Measurements from ENCODE around the gene UPF2. TPM values are rescaled to one million over a fixed set of nuclear protein-coding genes. Genes with fewer than 3 reads are reported as not detected.

UPF2 gene
- total and polyA plus RNA-seq, 2 of the 13 experiments (the other 11 are each of a cell fraction or from before 2014, with no cell fraction given) = 6.2 to 14.5 TPM

DNA sequence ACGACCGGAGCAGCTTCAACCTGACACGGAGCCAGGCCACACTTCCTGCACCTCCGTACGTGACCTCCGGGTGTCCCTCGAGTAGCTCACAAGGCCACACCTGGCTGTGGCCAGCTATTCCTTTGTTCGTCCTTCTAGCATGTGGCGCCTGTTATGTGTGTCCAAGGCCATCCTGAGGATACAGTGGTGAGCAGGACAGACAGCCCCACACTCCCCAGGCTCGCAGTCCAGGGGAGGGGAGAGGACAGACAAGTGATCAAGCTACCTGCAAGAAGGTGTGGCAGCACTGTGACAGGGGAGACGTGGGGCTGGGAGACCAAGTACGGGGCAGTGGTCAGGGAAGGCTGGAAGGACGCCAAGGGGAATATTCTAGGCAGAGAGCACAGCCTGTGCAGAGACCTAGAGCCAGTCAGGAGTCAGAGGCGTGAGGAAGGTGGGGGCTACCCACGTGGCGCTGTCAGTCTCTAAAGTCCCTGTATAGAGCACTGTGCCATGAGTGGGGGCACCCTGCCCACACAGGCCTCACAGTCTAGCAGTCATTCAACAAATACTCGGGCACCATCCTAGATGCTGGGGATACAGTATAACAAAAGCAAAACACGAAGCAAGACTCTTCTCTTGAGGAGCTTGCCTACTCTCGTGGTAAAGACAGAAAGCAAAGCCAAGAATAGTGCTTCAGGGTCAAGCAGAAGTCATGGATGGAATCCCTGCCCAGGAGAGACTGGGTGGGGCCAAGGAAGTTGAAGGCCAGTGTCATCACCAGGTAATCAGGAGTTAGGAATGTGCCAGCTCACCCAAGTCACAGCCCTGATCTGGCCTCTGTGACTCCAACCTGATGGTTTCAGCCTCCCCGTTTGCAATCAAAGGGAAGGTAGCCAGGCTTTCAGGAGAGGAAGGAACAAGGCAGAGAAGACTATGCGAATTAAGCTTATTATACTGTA is 160.9 kb downstream of the UPF2 start (continued):
- TF ChIP-seq ZNF124 (CRISPR knock-in tag; IDR thresholded peaks at IDR 0.05) = no peak
- no peak for TF ChIP-seq NFYB (CRISPR knock-in tag; IDR thresholded peaks at IDR 0.05)
- TF ChIP-seq, protein P1, sequence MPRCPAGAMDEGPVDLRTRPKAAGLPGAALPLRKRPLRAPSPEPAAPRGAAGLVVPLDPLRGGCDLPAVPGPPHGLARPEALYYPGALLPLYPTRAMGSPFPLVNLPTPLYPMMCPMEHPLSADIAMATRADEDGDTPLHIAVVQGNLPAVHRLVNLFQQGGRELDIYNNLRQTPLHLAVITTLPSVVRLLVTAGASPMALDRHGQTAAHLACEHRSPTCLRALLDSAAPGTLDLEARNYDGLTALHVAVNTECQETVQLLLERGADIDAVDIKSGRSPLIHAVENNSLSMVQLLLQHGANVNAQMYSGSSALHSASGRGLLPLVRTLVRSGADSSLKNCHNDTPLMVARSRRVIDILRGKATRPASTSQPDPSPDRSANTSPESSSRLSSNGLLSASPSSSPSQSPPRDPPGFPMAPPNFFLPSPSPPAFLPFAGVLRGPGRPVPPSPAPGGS (CRISPR knock-in tag; IDR thresholded peaks at IDR 0.05) = no peak
- no peak for TF ChIP-seq ZNF749 (CRISPR knock-in tag; IDR thresholded peaks at IDR 0.05; ENCODE audit: borderline replicate concordance)
- no peak for TF ChIP-seq TBP (CRISPR knock-in tag; IDR thresholded peaks at IDR 0.05)
- TF ChIP-seq, protein P2, sequence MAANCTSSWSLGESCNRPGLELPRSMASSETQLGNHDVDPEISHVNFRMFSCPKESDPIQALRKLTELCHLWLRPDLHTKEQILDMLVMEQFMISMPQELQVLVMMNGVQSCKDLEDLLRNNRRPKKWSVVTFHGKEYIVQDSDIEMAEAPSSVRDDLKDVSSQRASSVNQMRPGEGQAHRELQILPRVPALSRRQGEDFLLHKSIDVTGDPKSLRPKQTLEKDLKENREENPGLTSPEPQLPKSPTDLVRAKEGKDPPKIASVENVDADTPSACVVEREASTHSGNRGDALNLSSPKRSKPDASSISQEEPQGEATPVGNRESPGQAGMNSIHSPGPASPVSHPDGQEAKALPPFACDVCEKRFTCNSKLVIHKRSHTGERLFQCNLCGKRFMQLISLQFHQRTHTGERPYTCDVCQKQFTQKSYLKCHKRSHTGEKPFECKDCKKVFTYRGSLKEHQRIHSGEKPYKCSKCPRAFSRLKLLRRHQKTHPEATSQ (CRISPR knock-in tag; IDR thresholded peaks at IDR 0.05; ENCODE audit: borderline replicate concordance) = no peak
- TF ChIP-seq, protein P3, sequence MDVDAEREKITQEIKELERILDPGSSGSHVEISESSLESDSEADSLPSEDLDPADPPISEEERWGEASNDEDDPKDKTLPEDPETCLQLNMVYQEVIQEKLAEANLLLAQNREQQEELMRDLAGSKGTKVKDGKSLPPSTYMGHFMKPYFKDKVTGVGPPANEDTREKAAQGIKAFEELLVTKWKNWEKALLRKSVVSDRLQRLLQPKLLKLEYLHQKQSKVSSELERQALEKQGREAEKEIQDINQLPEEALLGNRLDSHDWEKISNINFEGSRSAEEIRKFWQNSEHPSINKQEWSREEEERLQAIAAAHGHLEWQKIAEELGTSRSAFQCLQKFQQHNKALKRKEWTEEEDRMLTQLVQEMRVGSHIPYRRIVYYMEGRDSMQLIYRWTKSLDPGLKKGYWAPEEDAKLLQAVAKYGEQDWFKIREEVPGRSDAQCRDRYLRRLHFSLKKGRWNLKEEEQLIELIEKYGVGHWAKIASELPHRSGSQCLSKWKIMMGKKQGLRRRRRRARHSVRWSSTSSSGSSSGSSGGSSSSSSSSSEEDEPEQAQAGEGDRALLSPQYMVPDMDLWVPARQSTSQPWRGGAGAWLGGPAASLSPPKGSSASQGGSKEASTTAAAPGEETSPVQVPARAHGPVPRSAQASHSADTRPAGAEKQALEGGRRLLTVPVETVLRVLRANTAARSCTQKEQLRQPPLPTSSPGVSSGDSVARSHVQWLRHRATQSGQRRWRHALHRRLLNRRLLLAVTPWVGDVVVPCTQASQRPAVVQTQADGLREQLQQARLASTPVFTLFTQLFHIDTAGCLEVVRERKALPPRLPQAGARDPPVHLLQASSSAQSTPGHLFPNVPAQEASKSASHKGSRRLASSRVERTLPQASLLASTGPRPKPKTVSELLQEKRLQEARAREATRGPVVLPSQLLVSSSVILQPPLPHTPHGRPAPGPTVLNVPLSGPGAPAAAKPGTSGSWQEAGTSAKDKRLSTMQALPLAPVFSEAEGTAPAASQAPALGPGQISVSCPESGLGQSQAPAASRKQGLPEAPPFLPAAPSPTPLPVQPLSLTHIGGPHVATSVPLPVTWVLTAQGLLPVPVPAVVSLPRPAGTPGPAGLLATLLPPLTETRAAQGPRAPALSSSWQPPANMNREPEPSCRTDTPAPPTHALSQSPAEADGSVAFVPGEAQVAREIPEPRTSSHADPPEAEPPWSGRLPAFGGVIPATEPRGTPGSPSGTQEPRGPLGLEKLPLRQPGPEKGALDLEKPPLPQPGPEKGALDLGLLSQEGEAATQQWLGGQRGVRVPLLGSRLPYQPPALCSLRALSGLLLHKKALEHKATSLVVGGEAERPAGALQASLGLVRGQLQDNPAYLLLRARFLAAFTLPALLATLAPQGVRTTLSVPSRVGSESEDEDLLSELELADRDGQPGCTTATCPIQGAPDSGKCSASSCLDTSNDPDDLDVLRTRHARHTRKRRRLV (CRISPR knock-in tag; IDR thresholded peaks at IDR 0.05) = no peak
- TF ChIP-seq FOXA1 (IDR thresholded peaks at IDR 0.05) = no peak
- peak; percentile 40; the same call in 1 of the 2 replicates for TF ChIP-seq FOXA1 (CRISPR knock-in tag; IDR thresholded peaks at IDR 0.05)
- no peak for TF ChIP-seq CCAR2 (optimal IDR thresholded peaks at IDR 0.05; ENCODE audit: low read depth, low read length)
- no peak; the same call in 1 of the 2 replicates for TF ChIP-seq MXD1 (CRISPR knock-in tag; IDR thresholded peaks at IDR 0.05)
- peak; percentile 99 for TF ChIP-seq ZNF687 (CRISPR knock-in tag; IDR thresholded peaks at IDR 0.05)
- no peak for TF ChIP-seq ZNF674 (CRISPR knock-in tag; IDR thresholded peaks at IDR 0.05; ENCODE audit: low read depth)
- TF ChIP-seq, protein P4, sequence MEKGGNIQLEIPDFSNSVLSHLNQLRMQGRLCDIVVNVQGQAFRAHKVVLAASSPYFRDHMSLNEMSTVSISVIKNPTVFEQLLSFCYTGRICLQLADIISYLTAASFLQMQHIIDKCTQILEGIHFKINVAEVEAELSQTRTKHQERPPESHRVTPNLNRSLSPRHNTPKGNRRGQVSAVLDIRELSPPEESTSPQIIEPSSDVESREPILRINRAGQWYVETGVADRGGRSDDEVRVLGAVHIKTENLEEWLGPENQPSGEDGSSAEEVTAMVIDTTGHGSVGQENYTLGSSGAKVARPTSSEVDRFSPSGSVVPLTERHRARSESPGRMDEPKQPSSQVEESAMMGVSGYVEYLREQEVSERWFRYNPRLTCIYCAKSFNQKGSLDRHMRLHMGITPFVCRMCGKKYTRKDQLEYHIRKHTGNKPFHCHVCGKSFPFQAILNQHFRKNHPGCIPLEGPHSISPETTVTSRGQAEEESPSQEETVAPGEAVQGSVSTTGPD (CRISPR knock-in tag; IDR thresholded peaks at IDR 0.05) = no peak
